H9 (cell line): ENCODE results near the gene ITSN1. TPM values are rescaled to one million over a fixed set of nuclear protein-coding genes. Genes with fewer than 3 reads are reported as not detected.

Experiments used
- DNase-seq: peaks from one replicate; pipeline ENCODE4 v3.0.0-alpha.2; 2017
- H2AFZ ChIP-seq: one replicate; pipeline ENCODE4 v1.6.1; 2013; ENCODE audit warnings: mild to moderate bottlenecking, low read length, control low read depth, moderate library complexity
- H2AK5ac ChIP-seq: 2 replicates; pipeline ENCODE4 v1.6.1; 2013; ENCODE audit warnings: low read length, control low read depth, mixed read lengths; ENCODE audit not compliant: insufficient read length
- H2BK120ac ChIP-seq: one replicate; pipeline ENCODE4 v1.6.1; 2013; ENCODE audit warnings: low read depth, mild to moderate bottlenecking, low read length, control low read depth, inconsistent platforms; ENCODE audit not compliant: poor library complexity, severe bottlenecking
- H2BK12ac ChIP-seq: 2 replicates; pipeline ENCODE4 v1.6.1; 2013; ENCODE audit warnings: low read length, control low read depth, mixed read lengths, low read depth; ENCODE audit not compliant: insufficient read length
- H2BK15ac ChIP-seq: 2 replicates; pipeline ENCODE4 v1.6.1; 2013; ENCODE audit warnings: low read depth, low read length, control low read depth
- H2BK20ac ChIP-seq: one replicate; pipeline ENCODE4 v1.6.1; 2013; ENCODE audit warnings: low read depth, mild to moderate bottlenecking, low read length, control low read depth, inconsistent platforms; ENCODE audit not compliant: poor library complexity, severe bottlenecking
- H2BK5ac ChIP-seq: 2 replicates; pipeline ENCODE4 v1.6.1; 2013; ENCODE audit warnings: low read length, control low read depth, mixed read lengths; ENCODE audit not compliant: insufficient read length
- H3K14ac ChIP-seq: 2 replicates; pipeline ENCODE4 v1.6.1; 2013; ENCODE audit warnings: low read length, control low read depth; ENCODE audit not compliant: insufficient read depth
- H3K18ac ChIP-seq: 2 replicates; pipeline ENCODE4 v1.6.1; 2013; ENCODE audit warnings: low read depth, mild to moderate bottlenecking, mixed read lengths, low read length, control low read depth; ENCODE audit not compliant: insufficient read length
- H3K23ac ChIP-seq: 2 replicates; pipeline ENCODE4 v1.6.1; 2013; ENCODE audit warnings: low read length, control low read depth, mixed read lengths, low read depth; ENCODE audit not compliant: insufficient read length
- H3K23me2 ChIP-seq: 2 replicates; pipeline ENCODE4 v1.6.1; 2013; ENCODE audit warnings: low read depth, mild to moderate bottlenecking, mixed read lengths, low read length, control low read depth; ENCODE audit not compliant: insufficient read length, poor library complexity, severe bottlenecking
- H3K27ac ChIP-seq: 2 replicates; pipeline ENCODE4 v1.5.1; 2013; ENCODE audit warnings: low read length, control low read depth, mixed read lengths, low read depth; ENCODE audit not compliant: insufficient read length
- H3K27me3 ChIP-seq: 2 replicates; pipeline ENCODE4 v1.6.1; 2013; ENCODE audit warnings: low read length, control low read depth, inconsistent platforms; ENCODE audit not compliant: insufficient read depth
- H3K4ac ChIP-seq: 2 replicates; pipeline ENCODE4 v1.6.1; 2013; ENCODE audit warnings: low read depth, mild to moderate bottlenecking, control low read depth, inconsistent platforms, low read length, moderate library complexity
- H3K4me1 ChIP-seq: 2 replicates; pipeline ENCODE4 v1.6.1; 2013; ENCODE audit warnings: low read length, control low read depth, inconsistent platforms; ENCODE audit not compliant: insufficient read depth
- H3K4me2 ChIP-seq: 2 replicates; pipeline ENCODE4 v1.6.1; 2013; ENCODE audit warnings: low read length, control low read depth, mixed read lengths; ENCODE audit not compliant: insufficient read length, insufficient read depth
- H3K56ac ChIP-seq: 2 replicates; pipeline ENCODE4 v1.6.1; 2013; ENCODE audit warnings: low read depth, mild to moderate bottlenecking, mixed read lengths, low read length, control low read depth; ENCODE audit not compliant: insufficient read length
- H3K79me1 ChIP-seq: 2 replicates; pipeline ENCODE4 v1.6.1; 2013; ENCODE audit warnings: low read depth, mild to moderate bottlenecking, moderate library complexity, low read length, control low read depth, inconsistent platforms; ENCODE audit not compliant: insufficient read depth, poor library complexity, severe bottlenecking
- H3K79me2 ChIP-seq: 2 replicates; pipeline ENCODE4 v1.6.1; 2013; ENCODE audit warnings: low read length, control low read depth, inconsistent platforms; ENCODE audit not compliant: insufficient read depth
- H3K9ac ChIP-seq: 2 replicates; pipeline ENCODE4 v1.6.1; 2013; ENCODE audit warnings: low read length, control low read depth, mixed read lengths; ENCODE audit not compliant: insufficient read length; ENCODE audit errors: extremely low read depth
- H3K9me3 ChIP-seq: one replicate; pipeline ENCODE4 v1.6.1; 2013; ENCODE audit warnings: low read depth, low read length, inconsistent platforms; ENCODE audit not compliant: control insufficient read depth
- H3T11ph ChIP-seq: one replicate; pipeline ENCODE4 v1.6.1; 2013; ENCODE audit warnings: mild to moderate bottlenecking, low read length, control low read depth, inconsistent platforms
- H4K20me1 ChIP-seq: one replicate; pipeline ENCODE4 v1.6.1; 2013; ENCODE audit not compliant: control insufficient read depth, insufficient read length, insufficient read depth
- H4K5ac ChIP-seq: 2 replicates; pipeline ENCODE4 v1.6.1; 2013; ENCODE audit warnings: low read depth, mild to moderate bottlenecking, mixed read lengths, low read length, control low read depth; ENCODE audit not compliant: insufficient read length
- H4K8ac ChIP-seq: replicated peaks from 2 replicates; pipeline ENCODE4 v1.6.1; 2013; ENCODE audit warnings: low read length, control low read depth, mixed read lengths, low read depth; ENCODE audit not compliant: insufficient read length
- H4K91ac ChIP-seq: 2 replicates; pipeline ENCODE4 v1.6.1; 2013; ENCODE audit warnings: low read depth, mild to moderate bottlenecking, moderate library complexity, mixed read lengths, low read length, control low read depth; ENCODE audit not compliant: insufficient read length
- H3K27ac Mint-ChIP-seq, 3 experiments: 2 replicates in 2 of 3; 3 replicates in 1 of 3; pipeline ENCODE4 v1.8.0; 2020 to 2021; ENCODE audit warnings: mixed read lengths in 3 of 3, mild to moderate bottlenecking in 1 of 3, moderate library complexity in 1 of 3
- H3K27me3 Mint-ChIP-seq: 2 replicates; pipeline ENCODE4 v1.8.0; 2021; ENCODE audit warnings: low read depth, mild to moderate bottlenecking, moderate library complexity, mixed read lengths
- H3K36me3 Mint-ChIP-seq, 3 experiments: 2 replicates in 2 of 3; 3 replicates in 1 of 3; pipeline ENCODE4 v1.8.0; 2020 to 2021; ENCODE audit warnings: low read depth in 3 of 3, mixed read lengths in 3 of 3; ENCODE audit not compliant: insufficient read depth in 1 of 3
- H3K4me1 Mint-ChIP-seq, 2 experiments: 2 replicates each; pipeline ENCODE4 v1.8.0; 2020; ENCODE audit warnings: mixed read lengths in 2 of 2
- H3K4me3 Mint-ChIP-seq, 2 experiments: 2 replicates in 1 of 2; 3 replicates in 1 of 2; pipeline ENCODE4 v1.8.0; 2020 to 2021; ENCODE audit warnings: mild to moderate bottlenecking in 2 of 2, mixed read lengths in 2 of 2, moderate library complexity in 1 of 2
- H3K9me3 Mint-ChIP-seq, 2 experiments: 2 replicates in 1 of 2; 3 replicates in 1 of 2; pipeline ENCODE4 v1.8.0; 2020; ENCODE audit warnings: mild to moderate bottlenecking in 2 of 2, mixed read lengths in 2 of 2, moderate library complexity in 1 of 2
- WGBS: extraction: QIAGEN DNeasy Blood & Tissue Kit; methylation state at CpG from one replicate; pipeline ENCODE4 v1.1.7; 2013; ENCODE audit warnings: missing lambda C conversion rate, low lambda C conversion rate, mixed read lengths; ENCODE audit not compliant: insufficient read length; ENCODE audit errors: extremely low coverage; 5-methylcytosine and 5-hydroxymethylcytosine counted together
- total RNA-seq: library from RNA; stranded (reverse); gene quantifications from 2 replicates; pipeline ENCODE4 v1.2.1, GENCODE V29; 2021
- TF ChIP-seq, protein P1 (sequence below): fragments of 200-600 bp; sonication (generic); conservative IDR thresholded peaks from 3 replicates; pipeline ENCODE4 v1.8.0; 2021; ENCODE audit warnings: antibody characterized with exemption, mild to moderate bottlenecking

ITSN1 gene
- total RNA-seq, 1 experiment from 2014 or later = 94.2 TPM

DNA sequence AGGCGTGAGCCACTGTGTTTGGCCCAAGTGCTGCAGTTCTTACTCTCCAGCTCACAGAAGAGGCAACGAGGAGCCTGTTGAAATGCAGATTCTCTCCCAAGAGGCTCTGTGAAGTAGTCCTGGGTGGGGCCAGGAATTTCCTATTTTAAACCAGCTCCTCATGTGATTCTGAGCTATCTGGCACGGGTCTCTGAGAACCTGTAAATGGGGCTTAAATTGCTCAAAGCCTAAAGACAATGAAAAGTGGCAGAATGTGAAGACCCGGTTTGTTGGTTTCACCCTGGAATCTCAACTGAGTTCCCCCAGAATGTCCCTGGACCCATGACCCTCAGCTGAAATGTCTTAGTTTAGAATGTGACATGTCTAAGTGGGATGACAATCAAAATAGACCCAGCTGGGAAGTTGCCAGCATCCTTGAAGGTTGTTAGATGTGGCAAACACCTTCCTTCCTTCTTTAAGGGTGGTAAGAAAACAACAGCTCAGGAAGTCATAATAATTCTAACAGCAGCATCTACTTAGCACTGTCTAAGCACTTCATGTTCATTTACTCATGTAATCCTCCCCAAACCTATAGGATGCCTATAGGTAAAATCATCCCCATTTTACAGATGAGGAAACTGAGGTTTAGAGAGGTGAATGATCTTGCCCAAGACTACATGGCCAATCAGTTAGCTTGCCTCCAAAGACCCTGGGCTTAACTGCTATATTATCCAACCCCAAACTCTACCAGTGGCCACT is 294.2 kb downstream of the ITSN1 start:
- Histone ChIP-seq H4K91ac (no peak overlapping the region), H3K23me2 (peaks cover 8% of the 10 kb centered on the region), H3K56ac (no peak overlapping the region), H2BK12ac (no peak overlapping the region), H3K27ac (no peak overlapping the region), H4K8ac (no peak overlapping the region), H4K20me1 (no peaks in the 10 kb centered on the region), H2AK5ac (no peak overlapping the region), H2BK15ac (no peak overlapping the region), H3K18ac (no peak overlapping the region), H3K4me2 (no peak overlapping the region), H2AFZ (no peak overlapping the region), H3K79me2 (peaks cover 4% of the 10 kb centered on the region; the same call in 1 of the 2 replicates), H3K9me3 (no peaks in the 10 kb centered on the region), H2BK20ac (no peak overlapping the region), H3K23ac (no peak overlapping the region), H3K4me1 (peaks cover 6% of the 10 kb centered on the region; the same call in 1 of the 2 replicates), H3K79me1 (peaks cover 2% of the 10 kb centered on the region), H3T11ph (no peak overlapping the region), H3K27me3 (no peaks in the 10 kb centered on the region), H3K4ac (no peak overlapping the region), H3K14ac (no peak overlapping the region), H2BK120ac (no peak overlapping the region), H2BK5ac (no peak overlapping the region), H4K5ac (no peak overlapping the region), H3K9ac (no peak overlapping the region)
- H3K27me3 Mint-ChIP-seq = no peaks in the 10 kb centered on the region
- H3K4me1 Mint-ChIP-seq = peaks cover 19 to 26% of the 10 kb centered on the region in 2 experiments
- no peak overlapping the region; a peak in 1 of 7 replicates for H3K27ac Mint-ChIP-seq
- DNase-seq = no peak
- peaks cover 4% of the 10 kb centered on the region in 2 experiments; a peak in 3 of 5 replicates for H3K9me3 Mint-ChIP-seq
- no peak overlapping the region for H3K4me3 Mint-ChIP-seq
- peaks cover 4 to 23% (median 17%) of the 10 kb centered on the region in 3 experiments for H3K36me3 Mint-ChIP-seq
- no CpG with 5 or more reads among the region's 4 CpGs for WGBS
- TF ChIP-seq, protein P1, sequence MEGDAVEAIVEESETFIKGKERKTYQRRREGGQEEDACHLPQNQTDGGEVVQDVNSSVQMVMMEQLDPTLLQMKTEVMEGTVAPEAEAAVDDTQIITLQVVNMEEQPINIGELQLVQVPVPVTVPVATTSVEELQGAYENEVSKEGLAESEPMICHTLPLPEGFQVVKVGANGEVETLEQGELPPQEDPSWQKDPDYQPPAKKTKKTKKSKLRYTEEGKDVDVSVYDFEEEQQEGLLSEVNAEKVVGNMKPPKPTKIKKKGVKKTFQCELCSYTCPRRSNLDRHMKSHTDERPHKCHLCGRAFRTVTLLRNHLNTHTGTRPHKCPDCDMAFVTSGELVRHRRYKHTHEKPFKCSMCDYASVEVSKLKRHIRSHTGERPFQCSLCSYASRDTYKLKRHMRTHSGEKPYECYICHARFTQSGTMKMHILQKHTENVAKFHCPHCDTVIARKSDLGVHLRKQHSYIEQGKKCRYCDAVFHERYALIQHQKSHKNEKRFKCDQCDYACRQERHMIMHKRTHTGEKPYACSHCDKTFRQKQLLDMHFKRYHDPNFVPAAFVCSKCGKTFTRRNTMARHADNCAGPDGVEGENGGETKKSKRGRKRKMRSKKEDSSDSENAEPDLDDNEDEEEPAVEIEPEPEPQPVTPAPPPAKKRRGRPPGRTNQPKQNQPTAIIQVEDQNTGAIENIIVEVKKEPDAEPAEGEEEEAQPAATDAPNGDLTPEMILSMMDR = no peak
